ENCODE results near the gene GPRC5D.

GPRC5D gene

GRCh38 chr12:12903642-12904609 lies 48.0 kb downstream of the GPRC5D start:
- no peak overlapping the region for H3K4me3 ChIP-seq (replicated peaks; ENCODE audit: insufficient read depth, low read length)
- no peaks in the 10 kb centered on the region for H3K27me3 ChIP-seq (ENCODE audit: insufficient read depth, poor library complexity, severe bottlenecking)
- DNase-seq (ENCODE audit: low read depth in 1 of 2, low spot score in 1 of 2): peak in 1 of 2 experiments; percentile 10
- no peak overlapping the region for H3K27ac ChIP-seq (replicated peaks)
- no peak for TF ChIP-seq POLR2AphosphoS5 (IDR thresholded peaks at IDR 0.05; ENCODE audit: low read depth)
- no peak for TF ChIP-seq REST (IDR thresholded peaks at IDR 0.05; ENCODE audit: insufficient replicate concordance, low read depth)
- TF ChIP-seq CTCF (IDR thresholded peaks at IDR 0.05; ENCODE audit: insufficient read depth, low read length): no peak
- TF ChIP-seq GABPA (IDR thresholded peaks at IDR 0.05; ENCODE audit: low read depth): no peak
- TF ChIP-seq SPI1 (IDR thresholded peaks at IDR 0.05; ENCODE audit: borderline replicate concordance, low read depth): no peak

GRCh38 chr12:12902036-12902435 lies 49.9 kb downstream of the GPRC5D start:
- no peak for DNase-seq (ENCODE audit: low read depth in 1 of 2, low spot score in 1 of 2)
- Histone ChIP-seq H3K4me3 (replicated peaks; ENCODE audit: insufficient read depth, low read length) (no peak overlapping the region), H3K27ac (replicated peaks) (no peak overlapping the region), H3K27me3 (ENCODE audit: insufficient read depth, poor library complexity, severe bottlenecking) (no peaks in the 10 kb centered on the region)
- no peak for TF ChIP-seq REST (IDR thresholded peaks at IDR 0.05; ENCODE audit: insufficient replicate concordance, low read depth)
- TF ChIP-seq CTCF (IDR thresholded peaks at IDR 0.05; ENCODE audit: insufficient read depth, low read length): no peak
- no peak for TF ChIP-seq POLR2AphosphoS5 (IDR thresholded peaks at IDR 0.05; ENCODE audit: low read depth)
- TF ChIP-seq GABPA (IDR thresholded peaks at IDR 0.05; ENCODE audit: low read depth): no peak
- no peak for TF ChIP-seq SPI1 (IDR thresholded peaks at IDR 0.05; ENCODE audit: borderline replicate concordance, low read depth)

GRCh38 chr12:12901158-12901791 lies 50.7 kb downstream of the GPRC5D start:
- Histone ChIP-seq H3K4me3 (replicated peaks; ENCODE audit: insufficient read depth, low read length) (no peak overlapping the region), H3K27me3 (ENCODE audit: insufficient read depth, poor library complexity, severe bottlenecking) (peaks cover 3% of the 10 kb centered on the region), H3K27ac (replicated peaks) (no peak overlapping the region)
- no peak for TF ChIP-seq GABPA (IDR thresholded peaks at IDR 0.05; ENCODE audit: low read depth)
- TF ChIP-seq CTCF (IDR thresholded peaks at IDR 0.05; ENCODE audit: insufficient read depth, low read length): no peak
- TF ChIP-seq REST (IDR thresholded peaks at IDR 0.05; ENCODE audit: insufficient replicate concordance, low read depth): no peak
- TF ChIP-seq SPI1 (IDR thresholded peaks at IDR 0.05; ENCODE audit: borderline replicate concordance, low read depth): no peak
- TF ChIP-seq POLR2AphosphoS5 (IDR thresholded peaks at IDR 0.05; ENCODE audit: low read depth): no peak
- DNase-seq (ENCODE audit: low read depth in 1 of 2, low spot score in 1 of 2): no peak
